Panc1 (cell line): ENCODE results near the gene QKI. TPM values are rescaled to one million over a fixed set of nuclear protein-coding genes. Genes with fewer than 3 reads are reported as not detected.
A peak's percentile ranks its signal among the peaks of the same experiment; 100 is the strongest.

Experiments used
- ATAC-seq: fragments of 200-7000 bp; cut with Tn5 transposase; 2 replicates; pipeline ENCODE4 v1.9.1; 2020; ENCODE audit warnings: mild to moderate bottlenecking, moderate library complexity
- BruUV-seq: library from RNA; stranded (reverse); fragments of 400-500 nt; replicated peaks from 2 replicates; lab custom pipeline; 2021; lab: Mats Ljungman, UMichigan
- CTCF ChIA-PET: fragments of 300-600 bp; sonication (Branson Sonifier 250); formaldehyde crosslinking; loops from one replicate; lab custom pipeline; 2022; ENCODE audit warnings: antibody characterized with exemption; lab: Charles Lee
- POLR2A ChIA-PET: fragments of 300-600 bp; sonication (Branson Sonifier 250); formaldehyde crosslinking; loops from one replicate; lab custom pipeline; 2022; ENCODE audit warnings: antibody characterized with exemption; lab: Charles Lee
- DNase-seq: peaks from one replicate; pipeline ENCODE4 v3.0.0-alpha.2; 2010; ENCODE audit warnings: low read depth, low spot score
- H3K27ac ChIP-seq: 2 replicates; pipeline ENCODE4 v1.5.1; 2011; ENCODE audit warnings: mild to moderate bottlenecking, low read length, inconsistent platforms
- H3K27me3 ChIP-seq: fragments of 200-500 bp; sonication (Bioruptor generic); 2 replicates; pipeline ENCODE4 v1.6.0; 2014; ENCODE audit warnings: low read length, inconsistent platforms; ENCODE audit not compliant: control insufficient read depth, insufficient read depth
- H3K36me3 ChIP-seq: fragments of 200-500 bp; sonication (Bioruptor generic); 2 replicates; pipeline ENCODE4 v1.5.1; 2014; ENCODE audit warnings: inconsistent platforms, mild to moderate bottlenecking, low read length, moderate library complexity; ENCODE audit not compliant: control insufficient read depth, insufficient read depth
- H3K4me1 ChIP-seq: 2 replicates; pipeline ENCODE4 v1.5.1; 2011; ENCODE audit warnings: inconsistent platforms, mild to moderate bottlenecking, low read length, moderate library complexity; ENCODE audit not compliant: control insufficient read depth, insufficient read depth
- H3K4me3 ChIP-seq, 2 experiments: 2 replicates each; pipeline ENCODE4 v1.5.1; 2011 to 2012; ENCODE audit warnings: low read depth in 2 of 2, low read length in 2 of 2, mild to moderate bottlenecking in 2 of 2, inconsistent platforms in 1 of 2, moderate library complexity in 1 of 2
- H3K9me3 ChIP-seq: fragments of 200-500 bp; sonication (Bioruptor generic); 2 replicates; pipeline ENCODE4 v1.5.1; 2014; ENCODE audit warnings: low read depth, mild to moderate bottlenecking, inconsistent platforms, low read length, moderate library complexity; ENCODE audit not compliant: control insufficient read depth, insufficient read depth
- POLR2AphosphoS5 ChIP-seq: IDR thresholded peaks from 2 replicates; pipeline ENCODE4 v1.6.1; 2012; ENCODE audit warnings: mild to moderate bottlenecking, low read depth, low read length, moderate library complexity
- SIN3A ChIP-seq: IDR thresholded peaks from 2 replicates; pipeline ENCODE4 v1.6.1; 2012; ENCODE audit warnings: low read depth, mild to moderate bottlenecking, low read length, moderate library complexity, borderline replicate concordance; ENCODE audit not compliant: insufficient read depth
- TCF7L2 ChIP-seq: IDR thresholded peaks from 2 replicates; pipeline ENCODE4 v1.6.1; 2011; ENCODE audit warnings: mild to moderate bottlenecking, low read depth, low read length, inconsistent platforms
- in situ Hi-C: cut with HindIII; loops from 2 replicates; pipeline ENCODE4 v1.10.0; 2016; ENCODE audit warnings: low sequenced_read_pairs, low pct_unique_long_range_greater_than_20kb
- intact Hi-C: fragments of 100-400 bp; cut with micrococcal nuclease; formaldehyde crosslinking; loops from one replicate; pipeline ENCODE4 v1.10.0; 2022; ENCODE audit not compliant: unreplicated experiment
- total RNA-seq: library from RNA; stranded (reverse); gene quantifications from one replicate; pipeline ENCODE4 v1.2.1, GENCODE V29; 2021; ENCODE audit not compliant: unreplicated experiment
- TF ChIP-seq, protein P1 (sequence below), 2 experiments: IDR thresholded peaks; 2 replicates each; pipeline ENCODE4 v1.6.1; 2011 to 2012; ENCODE audit warnings: low read depth in 2 of 2, control low read depth in 1 of 2, low read length in 1 of 2, mild to moderate bottlenecking in 1 of 2, moderate library complexity in 1 of 2; ENCODE audit not compliant: insufficient read depth in 1 of 2
- TF ChIP-seq, protein P2 (sequence below): fragments of 450-650 bp; IDR thresholded peaks from 2 replicates; pipeline ENCODE4 v1.5.1; 2017; ENCODE audit warnings: mild to moderate bottlenecking

QKI gene
- total RNA-seq, 1 experiment from 2014 or later = 176 TPM

DNA sequence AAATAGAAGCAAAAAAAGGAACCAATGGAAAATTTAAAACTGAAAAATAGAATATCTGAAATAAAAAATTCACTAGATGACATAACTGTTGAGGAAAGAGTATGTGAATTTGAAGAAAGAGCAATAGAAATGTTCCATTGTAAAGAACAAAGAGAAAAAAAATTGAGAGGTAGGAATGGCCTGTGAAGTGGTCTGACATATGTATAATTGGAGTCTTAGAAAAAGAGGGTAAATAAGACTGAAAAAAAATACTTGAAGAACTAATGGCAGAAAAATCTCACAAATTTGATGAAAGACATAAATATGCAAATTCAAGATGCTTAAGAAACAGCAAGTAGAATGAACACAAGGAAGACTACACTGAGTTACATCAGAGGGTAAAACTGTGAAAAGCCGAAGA, 93.4 kb downstream of the QKI start:
- BruUV-seq = TSS peak; percentile 40
- H3K36me3 ChIP-seq = no peaks in the 10 kb centered on the region; the same call in 1 of the 2 replicates
- ATAC-seq = no peak

DNA sequence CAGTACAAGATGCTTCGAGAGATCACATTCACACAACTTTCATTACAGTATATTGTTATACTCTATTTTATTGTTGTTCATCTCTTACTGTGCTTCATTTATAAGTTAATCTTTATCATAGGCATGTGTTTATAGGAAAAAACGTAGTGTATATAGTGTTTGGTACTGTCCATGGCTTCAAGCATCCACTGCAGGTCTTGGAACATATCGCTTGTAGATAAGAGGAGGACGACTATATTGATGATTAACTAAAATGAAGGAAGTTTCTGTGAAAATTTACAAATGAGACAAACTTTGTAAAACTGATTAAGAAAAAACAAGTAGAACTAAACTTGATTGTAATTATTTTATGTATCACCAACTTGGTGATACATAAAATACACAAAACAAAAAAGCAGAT, 98.5 kb downstream of the QKI start:
- peaks cover under 1% of the 10 kb centered on the region for H3K9me3 ChIP-seq
- TF ChIP-seq SIN3A (no peak), POLR2AphosphoS5 (no peak)
- TF ChIP-seq, protein P1, sequence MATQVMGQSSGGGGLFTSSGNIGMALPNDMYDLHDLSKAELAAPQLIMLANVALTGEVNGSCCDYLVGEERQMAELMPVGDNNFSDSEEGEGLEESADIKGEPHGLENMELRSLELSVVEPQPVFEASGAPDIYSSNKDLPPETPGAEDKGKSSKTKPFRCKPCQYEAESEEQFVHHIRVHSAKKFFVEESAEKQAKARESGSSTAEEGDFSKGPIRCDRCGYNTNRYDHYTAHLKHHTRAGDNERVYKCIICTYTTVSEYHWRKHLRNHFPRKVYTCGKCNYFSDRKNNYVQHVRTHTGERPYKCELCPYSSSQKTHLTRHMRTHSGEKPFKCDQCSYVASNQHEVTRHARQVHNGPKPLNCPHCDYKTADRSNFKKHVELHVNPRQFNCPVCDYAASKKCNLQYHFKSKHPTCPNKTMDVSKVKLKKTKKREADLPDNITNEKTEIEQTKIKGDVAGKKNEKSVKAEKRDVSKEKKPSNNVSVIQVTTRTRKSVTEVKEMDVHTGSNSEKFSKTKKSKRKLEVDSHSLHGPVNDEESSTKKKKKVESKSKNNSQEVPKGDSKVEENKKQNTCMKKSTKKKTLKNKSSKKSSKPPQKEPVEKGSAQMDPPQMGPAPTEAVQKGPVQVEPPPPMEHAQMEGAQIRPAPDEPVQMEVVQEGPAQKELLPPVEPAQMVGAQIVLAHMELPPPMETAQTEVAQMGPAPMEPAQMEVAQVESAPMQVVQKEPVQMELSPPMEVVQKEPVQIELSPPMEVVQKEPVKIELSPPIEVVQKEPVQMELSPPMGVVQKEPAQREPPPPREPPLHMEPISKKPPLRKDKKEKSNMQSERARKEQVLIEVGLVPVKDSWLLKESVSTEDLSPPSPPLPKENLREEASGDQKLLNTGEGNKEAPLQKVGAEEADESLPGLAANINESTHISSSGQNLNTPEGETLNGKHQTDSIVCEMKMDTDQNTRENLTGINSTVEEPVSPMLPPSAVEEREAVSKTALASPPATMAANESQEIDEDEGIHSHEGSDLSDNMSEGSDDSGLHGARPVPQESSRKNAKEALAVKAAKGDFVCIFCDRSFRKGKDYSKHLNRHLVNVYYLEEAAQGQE (IDR thresholded peaks at IDR 0.05; ENCODE audit: insufficient read depth in 1 of 2, low read depth in 2 of 2, low read length in 1 of 2) = no peak
- no peak for ATAC-seq
- H3K36me3 ChIP-seq = no peaks in the 10 kb centered on the region
- H3K27ac ChIP-seq = no peak overlapping the region
- POLR2A ChIA-PET = no interaction called here
- intact Hi-C loops (no loop called here), in situ Hi-C loops (no loop called here)
- no peaks in the 10 kb centered on the region for H3K27me3 ChIP-seq
- CTCF ChIA-PET = no interaction called here
- no peak for DNase-seq
- peaks cover 3% of the 10 kb centered on the region for H3K4me1 ChIP-seq
- no peak overlapping the region for H3K4me3 ChIP-seq
- BruUV-seq = no TSS peak

More for the DNA sequence above, 93.4 kb downstream of the QKI start:
- in situ Hi-C loops = no loop called here
- H3K27ac ChIP-seq = no peak overlapping the region
- no peaks in the 10 kb centered on the region for H3K27me3 ChIP-seq
- no peak overlapping the region for H3K4me3 ChIP-seq
- H3K9me3 ChIP-seq = peaks cover 15% of the 10 kb centered on the region
- no peaks in the 10 kb centered on the region; the same call in 1 of the 2 replicates for H3K4me1 ChIP-seq
- ChIA-PET POLR2A (no interaction called here), CTCF (no interaction called here)
- no peak for DNase-seq
- intact Hi-C loops = no loop called here
- no peak for TF ChIP-seq POLR2AphosphoS5
- TF ChIP-seq, protein P2, sequence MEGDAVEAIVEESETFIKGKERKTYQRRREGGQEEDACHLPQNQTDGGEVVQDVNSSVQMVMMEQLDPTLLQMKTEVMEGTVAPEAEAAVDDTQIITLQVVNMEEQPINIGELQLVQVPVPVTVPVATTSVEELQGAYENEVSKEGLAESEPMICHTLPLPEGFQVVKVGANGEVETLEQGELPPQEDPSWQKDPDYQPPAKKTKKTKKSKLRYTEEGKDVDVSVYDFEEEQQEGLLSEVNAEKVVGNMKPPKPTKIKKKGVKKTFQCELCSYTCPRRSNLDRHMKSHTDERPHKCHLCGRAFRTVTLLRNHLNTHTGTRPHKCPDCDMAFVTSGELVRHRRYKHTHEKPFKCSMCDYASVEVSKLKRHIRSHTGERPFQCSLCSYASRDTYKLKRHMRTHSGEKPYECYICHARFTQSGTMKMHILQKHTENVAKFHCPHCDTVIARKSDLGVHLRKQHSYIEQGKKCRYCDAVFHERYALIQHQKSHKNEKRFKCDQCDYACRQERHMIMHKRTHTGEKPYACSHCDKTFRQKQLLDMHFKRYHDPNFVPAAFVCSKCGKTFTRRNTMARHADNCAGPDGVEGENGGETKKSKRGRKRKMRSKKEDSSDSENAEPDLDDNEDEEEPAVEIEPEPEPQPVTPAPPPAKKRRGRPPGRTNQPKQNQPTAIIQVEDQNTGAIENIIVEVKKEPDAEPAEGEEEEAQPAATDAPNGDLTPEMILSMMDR = no peak
- no peak for TF ChIP-seq TCF7L2
- TF ChIP-seq SIN3A = no peak
- TF ChIP-seq, protein P1 (IDR thresholded peaks at IDR 0.05; ENCODE audit: insufficient read depth in 1 of 2, low read depth in 2 of 2, low read length in 1 of 2) = no peak
